ENCODE measurements around the gene OSBPL1A.

OSBPL1A gene

DNA sequence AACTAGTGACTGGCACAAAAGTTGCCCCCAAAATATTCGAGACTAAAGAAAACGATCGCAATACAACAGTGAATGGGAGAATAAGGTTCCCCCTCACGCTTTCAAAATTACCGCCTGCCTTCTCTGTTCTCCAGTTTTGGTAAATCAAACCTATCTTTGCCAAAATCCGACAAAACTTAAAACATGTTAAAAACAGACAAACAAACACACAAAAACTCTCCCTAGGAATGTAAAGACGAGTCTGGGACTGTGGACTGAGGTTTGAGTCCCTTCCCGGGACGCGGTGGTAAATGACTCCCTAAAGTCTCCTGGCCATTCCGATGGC lies 28.4 kb upstream of the OSBPL1A start:
- no peaks in the 10 kb centered on the region for H3K9me3 ChIP-seq (ENCODE audit: severe bottlenecking)
- no peak; the same call in 2 of the 3 replicates for ATAC-seq (ENCODE audit: low read depth)
- peaks cover 13% of the 10 kb centered on the region for H3K4me1 ChIP-seq (ENCODE audit: insufficient read depth, poor library complexity, severe bottlenecking)
- no peak for DNase-seq (ENCODE audit: low spot score)
- TF ChIP-seq, protein P1, sequence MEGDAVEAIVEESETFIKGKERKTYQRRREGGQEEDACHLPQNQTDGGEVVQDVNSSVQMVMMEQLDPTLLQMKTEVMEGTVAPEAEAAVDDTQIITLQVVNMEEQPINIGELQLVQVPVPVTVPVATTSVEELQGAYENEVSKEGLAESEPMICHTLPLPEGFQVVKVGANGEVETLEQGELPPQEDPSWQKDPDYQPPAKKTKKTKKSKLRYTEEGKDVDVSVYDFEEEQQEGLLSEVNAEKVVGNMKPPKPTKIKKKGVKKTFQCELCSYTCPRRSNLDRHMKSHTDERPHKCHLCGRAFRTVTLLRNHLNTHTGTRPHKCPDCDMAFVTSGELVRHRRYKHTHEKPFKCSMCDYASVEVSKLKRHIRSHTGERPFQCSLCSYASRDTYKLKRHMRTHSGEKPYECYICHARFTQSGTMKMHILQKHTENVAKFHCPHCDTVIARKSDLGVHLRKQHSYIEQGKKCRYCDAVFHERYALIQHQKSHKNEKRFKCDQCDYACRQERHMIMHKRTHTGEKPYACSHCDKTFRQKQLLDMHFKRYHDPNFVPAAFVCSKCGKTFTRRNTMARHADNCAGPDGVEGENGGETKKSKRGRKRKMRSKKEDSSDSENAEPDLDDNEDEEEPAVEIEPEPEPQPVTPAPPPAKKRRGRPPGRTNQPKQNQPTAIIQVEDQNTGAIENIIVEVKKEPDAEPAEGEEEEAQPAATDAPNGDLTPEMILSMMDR (IDR thresholded peaks at IDR 0.05; ENCODE audit: poor library complexity, severe bottlenecking) = no peak
- H3K27ac ChIP-seq (ENCODE audit: poor library complexity, severe bottlenecking) = peak overlapping the region; percentile 60
- H3K27me3 ChIP-seq (ENCODE audit: insufficient read depth, poor library complexity, severe bottlenecking) = no peaks in the 10 kb centered on the region
- peaks cover 32% of the 10 kb centered on the region for H3K36me3 ChIP-seq (ENCODE audit: low read depth)
- H3K4me3 ChIP-seq (ENCODE audit: severe bottlenecking) = peak overlapping the region; percentile 61

DNA sequence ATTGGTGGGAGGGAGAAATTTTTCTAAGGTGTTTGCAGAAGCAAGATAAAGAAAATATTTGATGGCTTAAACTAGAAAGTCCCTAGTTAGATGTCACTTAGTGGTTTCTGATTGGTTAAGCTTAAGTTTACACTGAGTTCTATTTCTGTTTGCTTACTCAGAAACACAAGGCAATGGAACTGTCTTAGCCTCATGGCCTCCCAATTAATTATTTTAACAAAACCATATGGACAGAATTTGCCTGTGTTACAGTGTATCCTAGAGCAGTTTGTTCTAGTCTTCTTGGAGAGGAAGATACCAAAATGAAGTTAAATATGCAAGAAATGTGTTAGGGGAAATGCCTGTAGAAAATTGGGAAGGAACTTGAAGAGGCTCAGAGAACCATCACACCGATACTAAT lies 24.2 kb upstream of the OSBPL1A start:
- H3K27me3 ChIP-seq (ENCODE audit: insufficient read depth, poor library complexity, severe bottlenecking) = no peaks in the 10 kb centered on the region
- H3K36me3 ChIP-seq (ENCODE audit: low read depth) = no peaks in the 10 kb centered on the region
- H3K4me1 ChIP-seq (ENCODE audit: insufficient read depth, poor library complexity, severe bottlenecking) = no peaks in the 10 kb centered on the region
- DNase-seq (ENCODE audit: low spot score) (no peak), ATAC-seq (ENCODE audit: low read depth) (no peak)
- no peaks in the 10 kb centered on the region for H3K9me3 ChIP-seq (ENCODE audit: severe bottlenecking)
- no peak overlapping the region for H3K4me3 ChIP-seq (ENCODE audit: severe bottlenecking)
- H3K27ac ChIP-seq (ENCODE audit: poor library complexity, severe bottlenecking) = no peak overlapping the region
- TF ChIP-seq, protein P1 (IDR thresholded peaks at IDR 0.05; ENCODE audit: poor library complexity, severe bottlenecking) = no peak

DNA sequence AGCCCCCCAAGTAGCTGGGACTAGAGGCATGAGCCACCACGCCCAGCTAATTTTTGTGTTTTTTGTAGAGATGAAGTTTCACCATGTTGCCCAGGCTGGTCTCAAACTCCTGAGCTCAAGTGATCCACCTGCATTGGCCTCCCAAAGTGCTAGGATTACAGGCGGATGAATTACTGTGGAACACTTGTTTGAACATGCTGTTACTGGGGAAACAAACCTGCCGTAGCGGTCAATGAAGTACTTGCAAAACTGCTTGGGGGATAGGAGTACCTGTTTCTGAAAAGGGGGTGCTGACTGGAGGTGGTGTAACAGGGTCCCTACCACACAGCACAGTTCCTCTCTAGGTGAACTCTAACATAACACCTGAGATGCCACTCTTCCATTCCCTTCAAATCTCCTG lies 22.9 kb upstream of the OSBPL1A start:
- H3K9me3 ChIP-seq (ENCODE audit: severe bottlenecking) = no peaks in the 10 kb centered on the region
- no peak for ATAC-seq (ENCODE audit: low read depth)
- no peaks in the 10 kb centered on the region for H3K4me1 ChIP-seq (ENCODE audit: insufficient read depth, poor library complexity, severe bottlenecking)
- no peaks in the 10 kb centered on the region for H3K36me3 ChIP-seq (ENCODE audit: low read depth)
- no peak overlapping the region for H3K4me3 ChIP-seq (ENCODE audit: severe bottlenecking)
- no peak for DNase-seq (ENCODE audit: low spot score)
- TF ChIP-seq, protein P1 (IDR thresholded peaks at IDR 0.05; ENCODE audit: poor library complexity, severe bottlenecking) = no peak
- no peaks in the 10 kb centered on the region for H3K27me3 ChIP-seq (ENCODE audit: insufficient read depth, poor library complexity, severe bottlenecking)
- H3K27ac ChIP-seq (ENCODE audit: poor library complexity, severe bottlenecking) = no peak overlapping the region

DNA sequence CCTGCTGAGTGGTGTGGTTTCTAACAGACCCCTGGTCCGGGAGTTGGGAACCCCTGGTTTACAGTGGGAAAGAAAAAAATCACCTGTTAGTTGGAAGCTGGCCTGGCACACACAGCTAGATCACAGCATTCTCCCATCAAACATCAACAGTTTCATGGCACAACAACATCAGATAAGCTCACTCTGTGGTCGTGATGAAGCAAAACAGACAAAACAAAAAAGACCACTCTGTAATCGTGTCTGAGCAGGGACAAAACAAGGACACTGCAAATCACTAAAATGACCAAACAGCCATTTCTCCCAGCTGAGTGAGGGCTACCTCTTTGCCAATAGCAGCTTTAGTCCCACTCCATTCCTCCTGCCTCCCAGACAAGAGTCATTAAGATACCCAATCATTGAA lies 19.9 kb upstream of the OSBPL1A start:
- TF ChIP-seq, protein P1 (IDR thresholded peaks at IDR 0.05; ENCODE audit: poor library complexity, severe bottlenecking) = no peak
- H3K4me1 ChIP-seq (ENCODE audit: insufficient read depth, poor library complexity, severe bottlenecking) = no peaks in the 10 kb centered on the region
- no peaks in the 10 kb centered on the region for H3K27me3 ChIP-seq (ENCODE audit: insufficient read depth, poor library complexity, severe bottlenecking)

DNA sequence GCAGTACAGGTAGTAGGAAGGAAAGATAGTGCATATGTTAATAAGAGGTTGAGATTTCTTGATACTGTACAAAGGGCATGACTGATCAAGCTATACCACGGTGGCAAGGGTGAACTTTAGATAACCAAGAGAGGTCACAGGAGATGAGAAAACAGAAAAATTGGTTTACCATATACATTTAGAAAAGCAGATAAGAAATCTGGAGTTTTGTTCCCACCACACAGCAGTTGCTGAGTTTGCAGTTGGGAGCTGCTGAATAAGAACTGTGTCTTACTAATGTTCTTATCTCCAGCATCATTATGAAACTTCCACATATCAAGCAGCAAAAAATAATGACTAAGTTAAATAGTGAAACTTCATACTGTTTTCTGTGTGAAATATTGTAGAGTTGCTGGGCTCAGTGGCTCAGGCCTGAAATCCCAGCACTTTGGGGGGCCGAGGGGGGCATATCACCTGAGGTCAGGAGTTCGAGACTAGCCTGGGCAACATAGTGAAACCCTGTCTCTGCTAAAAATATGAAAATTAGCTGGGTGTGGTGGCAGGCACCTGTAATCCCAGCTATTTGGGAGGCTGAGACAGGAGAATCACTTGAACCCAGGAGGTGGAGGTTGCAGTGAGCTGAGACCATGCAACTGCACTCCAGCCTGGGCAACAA lies 16.9 kb upstream of the OSBPL1A start:
- ATAC-seq (ENCODE audit: low read depth) (no peak), DNase-seq (ENCODE audit: low spot score) (no peak)
- no peak overlapping the region for H3K27ac ChIP-seq (ENCODE audit: poor library complexity, severe bottlenecking)
- no peaks in the 10 kb centered on the region for H3K4me1 ChIP-seq (ENCODE audit: insufficient read depth, poor library complexity, severe bottlenecking)
- no peaks in the 10 kb centered on the region for H3K27me3 ChIP-seq (ENCODE audit: insufficient read depth, poor library complexity, severe bottlenecking)
- H3K4me3 ChIP-seq (ENCODE audit: severe bottlenecking) = no peak overlapping the region
- no peaks in the 10 kb centered on the region for H3K9me3 ChIP-seq (ENCODE audit: severe bottlenecking)
- TF ChIP-seq, protein P1 (IDR thresholded peaks at IDR 0.05; ENCODE audit: poor library complexity, severe bottlenecking) = no peak
- no peaks in the 10 kb centered on the region for H3K36me3 ChIP-seq (ENCODE audit: low read depth)

More for the DNA sequence above, 19.9 kb upstream of the OSBPL1A start:
- no peaks in the 10 kb centered on the region for H3K9me3 ChIP-seq (ENCODE audit: severe bottlenecking)
- DNase-seq (ENCODE audit: low spot score) = no peak
- ATAC-seq (ENCODE audit: low read depth) = no peak
- H3K27ac ChIP-seq (ENCODE audit: poor library complexity, severe bottlenecking) = no peak overlapping the region
- no peak overlapping the region for H3K4me3 ChIP-seq (ENCODE audit: severe bottlenecking)
- no peaks in the 10 kb centered on the region for H3K36me3 ChIP-seq (ENCODE audit: low read depth)
